Thymus (tissue), 11 donors: ENCODE measurements around the gene PXT1. TPM values are rescaled to one million over a fixed set of nuclear protein-coding genes. Genes with fewer than 3 reads are reported as not detected.
A peak's percentile ranks its signal among the peaks of the same experiment; 100 is the strongest.

ENCODE experiments used
- DNase-seq, 9 donors: peaks; one replicate each; pipeline ENCODE4 v3.0.0-alpha.2; 2013; ENCODE audit warnings: low spot score in 9 of 9, low read depth in 6 of 9, missing footprints in 1 of 9
- H3K27ac ChIP-seq, 2 donors: one replicate each; pipeline ENCODE4 v1.5.1; 2013; ENCODE audit warnings: control low read depth in 1 of 2, low read depth in 1 of 2, low read length in 1 of 2, mild to moderate bottlenecking in 1 of 2, moderate library complexity in 1 of 2
- H3K27me3 ChIP-seq, 2 donors: one replicate each; pipeline ENCODE4 v1.5.1; 2013; ENCODE audit warnings: low read length in 1 of 2; ENCODE audit not compliant: control insufficient read depth in 2 of 2, insufficient read depth in 1 of 2
- H3K36me3 ChIP-seq, 2 donors: one replicate each; pipeline ENCODE4 v1.5.1; 2013; ENCODE audit warnings: low read length in 1 of 2, mild to moderate bottlenecking in 1 of 2, moderate library complexity in 1 of 2; ENCODE audit not compliant: control insufficient read depth in 2 of 2, insufficient read depth in 2 of 2
- H3K4me1 ChIP-seq, 2 donors: one replicate each; pipeline ENCODE4 v1.5.1; 2013; ENCODE audit warnings: low read length in 2 of 2; ENCODE audit not compliant: control insufficient read depth in 2 of 2, insufficient read depth in 2 of 2
- H3K4me3 ChIP-seq, 2 donors: one replicate each; pipeline ENCODE4 v1.5.1; 2013; ENCODE audit warnings: low read length in 2 of 2, control low read depth in 1 of 2, mild to moderate bottlenecking in 1 of 2
- H3K9me3 ChIP-seq, 2 donors: one replicate each; pipeline ENCODE4 v1.5.1; 2013; ENCODE audit warnings: low read length in 1 of 2, mild to moderate bottlenecking in 1 of 2; ENCODE audit not compliant: control insufficient read depth in 2 of 2, insufficient read depth in 1 of 2
- whole genome bisulfite sequencing: extraction: QIAGEN DNeasy Blood & Tissue Kit; methylation state at CpG from one replicate; pipeline ENCODE4 v1.1.7; 2013; 5-methylcytosine and 5-hydroxymethylcytosine counted together
- polyA plus RNA-seq: library from polyadenylated mRNA; stranded (reverse); fragments of 200-250 nt; gene quantifications from one replicate; pipeline ENCODE4 v1.2.3, GENCODE V29; 2013
- total RNA-seq: library from RNA; stranded (reverse); fragments of 120-200 nt; gene quantifications from one replicate; pipeline ENCODE4 v1.2.4, GENCODE V29; 2013
- donor health status: healthy.

PXT1 gene
- total and polyA plus RNA-seq, 2 donors, result 0.05 TPM

DNA sequence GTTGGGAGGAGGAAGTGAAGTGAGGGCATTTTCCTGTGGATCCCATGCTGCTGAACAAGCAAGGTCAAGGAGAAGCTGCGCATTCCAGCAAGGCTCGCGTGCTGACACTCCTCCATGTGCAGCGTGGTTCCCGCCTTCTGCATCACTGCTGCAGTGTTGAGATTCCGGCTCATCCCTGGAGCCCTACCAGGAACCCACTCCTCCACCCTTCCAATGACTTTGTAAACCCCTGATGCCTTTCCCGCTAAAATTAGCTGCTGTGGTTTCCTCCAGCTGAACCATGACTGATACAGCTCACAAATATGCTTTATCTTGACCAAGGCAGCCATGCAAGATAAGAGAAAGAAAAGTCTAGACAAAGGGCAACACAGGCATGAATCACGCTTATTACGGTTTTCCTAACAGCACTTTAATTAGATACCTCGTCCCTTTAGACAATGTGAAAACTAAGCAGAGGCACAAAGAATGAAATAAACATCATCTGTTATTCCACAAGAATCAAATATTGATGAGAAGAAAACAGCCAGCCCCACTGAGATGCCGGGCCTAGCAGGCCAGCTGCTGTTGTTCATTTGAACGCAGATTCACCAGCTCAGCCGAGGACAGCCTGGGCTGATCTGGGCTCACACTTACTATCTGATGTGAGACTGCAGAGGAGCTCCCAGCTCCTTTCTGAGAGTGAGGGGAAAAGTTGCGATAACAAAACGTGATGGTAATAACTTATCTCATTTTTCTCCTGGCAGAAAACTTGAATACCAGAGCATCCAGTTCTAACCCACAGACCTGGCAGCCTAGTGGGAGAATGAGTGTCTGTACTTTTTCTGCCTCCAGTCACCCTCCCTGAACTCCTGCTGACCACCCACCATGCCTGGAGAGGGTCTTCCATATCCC lies 91.7 kb downstream of the PXT1 start:
- no peak for DNase-seq
- peaks cover 0 to 14% of the 10 kb centered on the region in 2 donors for H3K4me1 ChIP-seq
- no peaks in the 10 kb centered on the region for H3K27me3 ChIP-seq
- no peak overlapping the region for H3K27ac ChIP-seq
- H3K9me3 ChIP-seq, result no peaks in the 10 kb centered on the region
- no peak overlapping the region for H3K4me3 ChIP-seq
- no peaks in the 10 kb centered on the region for H3K36me3 ChIP-seq
- WGBS, result 81% methylated on average over 15 of the region's 15 CpGs

DNA sequence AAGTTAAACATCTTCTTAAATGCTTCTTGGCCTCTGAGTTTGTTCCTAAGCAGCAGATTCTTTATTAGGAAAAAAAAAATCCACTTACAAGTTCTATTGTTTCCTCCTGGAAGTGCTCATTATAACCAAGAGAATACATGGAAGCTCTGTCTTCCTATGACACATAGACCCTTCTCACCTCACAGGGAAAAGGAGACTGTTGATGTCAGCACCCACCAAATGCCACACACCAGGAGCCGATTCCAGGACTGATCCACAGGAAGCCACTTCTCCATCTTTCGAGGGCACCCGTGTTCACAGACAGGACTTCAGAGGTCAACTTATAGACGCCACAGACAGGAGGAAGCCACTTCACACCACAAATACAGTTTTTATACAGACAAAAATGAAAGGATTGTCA lies 92.6 kb downstream of the PXT1 start:
- Histone ChIP-seq H3K27ac (no peak overlapping the region), H3K36me3 (no peaks in the 10 kb centered on the region), H3K27me3 (no peaks in the 10 kb centered on the region), H3K9me3 (no peaks in the 10 kb centered on the region), H3K4me1 (peaks cover 0 to 14% of the 10 kb centered on the region in 2 donors), H3K4me3 (no peak overlapping the region)
- DNase-seq, result no peak
- WGBS, result 38% methylated on average over 4 of the region's 4 CpGs

DNA sequence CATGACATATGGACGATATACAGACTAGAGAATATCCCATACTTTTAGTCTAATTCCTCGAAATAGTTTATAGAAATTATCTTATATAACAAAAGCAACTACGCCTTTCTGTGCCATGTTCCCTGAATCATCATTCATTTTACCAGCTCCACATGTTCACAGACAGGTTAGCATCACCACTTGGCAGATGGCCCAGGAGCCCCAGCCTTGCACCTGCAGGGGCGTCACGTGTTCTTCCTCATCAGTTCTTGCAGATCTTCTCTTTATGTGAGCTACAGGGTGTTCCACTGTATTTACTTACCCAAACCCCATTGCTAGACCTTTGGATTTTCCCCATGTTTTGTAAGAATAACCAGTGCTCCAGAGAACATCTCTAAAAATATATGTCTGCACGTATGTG lies 93.4 kb downstream of the PXT1 start:
- 31% methylated on average over 6 of the region's 6 CpGs for WGBS
- DNase-seq, result peak; percentile 27 to 83 (median 58)

DNA sequence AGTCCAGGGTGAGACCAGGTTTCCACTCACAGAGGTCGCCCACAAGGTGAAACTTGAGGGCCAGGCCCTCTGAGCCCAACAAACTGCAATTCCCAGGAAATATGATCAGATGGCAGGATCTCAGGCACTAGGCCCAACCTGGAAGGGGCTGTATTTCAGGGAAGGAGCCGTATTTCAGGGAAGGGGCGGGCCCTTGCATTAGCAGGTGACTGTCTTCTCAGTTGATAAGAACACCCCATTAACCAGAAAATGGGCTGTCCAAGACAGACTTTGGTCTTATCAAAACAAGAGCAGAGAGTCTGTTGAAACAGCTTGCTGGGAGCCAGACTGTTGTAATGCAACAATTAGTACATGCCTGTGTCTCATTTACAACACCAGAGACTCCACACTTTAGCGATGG lies 95.0 kb downstream of the PXT1 start:
- Histone ChIP-seq H3K27me3 (no peaks in the 10 kb centered on the region), H3K27ac (no peak overlapping the region), H3K4me1 (peaks cover 0 to 14% of the 10 kb centered on the region in 2 donors), H3K4me3 (no peak overlapping the region), H3K9me3 (no peaks in the 10 kb centered on the region), H3K36me3 (no peaks in the 10 kb centered on the region)
- no peak for DNase-seq
- WGBS, result 97% methylated on average over 4 of the region's 4 CpGs

More for the DNA sequence above, 93.4 kb downstream of the PXT1 start:
- no peak overlapping the region for H3K4me3 ChIP-seq
- H3K9me3 ChIP-seq, result no peaks in the 10 kb centered on the region
- H3K27me3 ChIP-seq, result no peaks in the 10 kb centered on the region
- no peaks in the 10 kb centered on the region for H3K36me3 ChIP-seq
- peak overlapping the region in 1 of 2 donors; percentile 55 for H3K27ac ChIP-seq
- H3K4me1 ChIP-seq, result peaks cover 0 to 14% of the 10 kb centered on the region in 2 donors

DNA sequence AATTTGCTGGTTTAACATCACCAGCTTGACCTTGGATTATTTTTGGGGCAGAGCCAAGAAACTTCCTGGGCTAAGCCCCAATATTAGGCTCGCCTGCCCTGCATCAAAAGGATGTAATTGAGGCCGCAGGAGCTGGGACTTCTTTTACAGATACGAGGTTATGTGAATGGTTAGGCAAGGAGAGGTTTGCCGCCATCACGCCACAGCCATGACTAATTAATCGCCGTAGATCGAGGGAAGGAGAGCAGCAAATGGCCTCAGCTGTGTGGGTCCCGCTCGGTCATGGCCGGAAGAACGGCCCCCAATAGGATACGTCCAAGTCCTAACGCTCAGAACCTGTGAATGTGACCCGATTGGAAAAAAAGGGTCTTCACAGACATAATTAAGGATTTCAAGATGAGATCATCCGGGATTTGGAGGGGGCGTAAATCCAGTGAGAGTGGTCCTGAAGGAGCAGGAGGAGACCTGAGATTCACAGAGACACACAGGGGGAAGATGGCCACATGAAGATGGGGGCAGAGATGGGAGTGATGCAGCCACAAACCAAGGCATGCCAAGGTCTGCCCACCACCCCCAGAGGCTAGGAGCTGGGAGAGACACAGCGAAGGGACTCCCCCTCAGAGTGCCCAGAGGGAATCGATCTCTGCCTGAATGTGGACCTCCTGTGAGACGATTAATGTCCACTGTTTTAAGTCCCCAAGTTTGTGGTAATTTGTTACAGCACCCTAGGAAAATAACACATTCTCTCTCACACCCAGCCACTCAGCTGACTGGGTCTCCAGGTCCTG lies 96.0 kb downstream of the PXT1 start:
- H3K4me3 ChIP-seq, result no peak overlapping the region
- no peaks in the 10 kb centered on the region for H3K9me3 ChIP-seq
- WGBS, result 94% methylated on average over 20 of the region's 20 CpGs
- H3K27ac ChIP-seq, result no peak overlapping the region
- DNase-seq, result no peak
- H3K36me3 ChIP-seq, result no peaks in the 10 kb centered on the region
- H3K4me1 ChIP-seq, result peaks cover 0 to 14% of the 10 kb centered on the region in 2 donors
- peaks cover 0 to 3% of the 10 kb centered on the region in 2 donors for H3K27me3 ChIP-seq

DNA sequence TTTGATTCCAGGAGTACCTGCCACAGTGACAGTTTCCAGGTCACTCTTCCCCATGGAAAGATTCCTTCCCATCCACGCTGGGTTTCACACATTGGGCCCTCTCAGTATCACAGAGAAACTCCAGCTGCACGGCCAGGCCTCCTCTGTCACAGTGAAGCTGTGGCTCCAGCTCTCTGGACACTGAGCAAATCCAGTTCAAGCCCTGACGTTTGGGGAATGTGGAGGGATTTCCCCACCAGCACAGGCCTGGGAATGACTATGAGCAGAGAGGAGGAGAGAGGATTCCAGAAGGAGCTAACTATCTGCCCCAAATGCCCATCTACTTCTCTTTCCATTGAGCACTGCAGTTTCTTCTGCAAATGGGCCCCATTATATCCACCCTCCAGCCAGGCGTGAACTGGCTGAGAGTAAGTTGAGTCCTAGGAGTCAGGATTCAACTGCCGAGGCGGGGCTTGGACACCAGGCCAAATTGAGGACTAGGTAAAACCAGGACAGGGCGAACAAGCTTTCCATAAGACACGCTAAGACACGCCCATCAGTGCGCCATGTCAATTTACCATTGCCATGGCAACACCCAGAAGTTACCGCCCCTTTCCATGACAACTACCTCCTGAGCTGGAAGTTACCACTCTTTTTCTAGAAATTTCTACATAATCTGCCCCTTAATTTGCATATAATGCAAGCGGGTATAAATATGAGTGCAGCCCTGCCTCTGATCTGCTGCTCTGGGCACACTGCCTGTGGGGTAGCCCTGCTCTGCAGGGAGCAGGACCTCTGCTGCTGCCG lies 96.8 kb downstream of the PXT1 start:
- Histone ChIP-seq H3K36me3 (no peaks in the 10 kb centered on the region), H3K4me3 (no peak overlapping the region), H3K4me1 (peaks cover 0 to 17% of the 10 kb centered on the region in 2 donors), H3K27me3 (peaks cover 0 to 9% of the 10 kb centered on the region in 2 donors), H3K27ac (no peak overlapping the region), H3K9me3 (no peaks in the 10 kb centered on the region)
- no peak for DNase-seq
- 95% methylated on average over 13 of the region's 13 CpGs for WGBS

DNA sequence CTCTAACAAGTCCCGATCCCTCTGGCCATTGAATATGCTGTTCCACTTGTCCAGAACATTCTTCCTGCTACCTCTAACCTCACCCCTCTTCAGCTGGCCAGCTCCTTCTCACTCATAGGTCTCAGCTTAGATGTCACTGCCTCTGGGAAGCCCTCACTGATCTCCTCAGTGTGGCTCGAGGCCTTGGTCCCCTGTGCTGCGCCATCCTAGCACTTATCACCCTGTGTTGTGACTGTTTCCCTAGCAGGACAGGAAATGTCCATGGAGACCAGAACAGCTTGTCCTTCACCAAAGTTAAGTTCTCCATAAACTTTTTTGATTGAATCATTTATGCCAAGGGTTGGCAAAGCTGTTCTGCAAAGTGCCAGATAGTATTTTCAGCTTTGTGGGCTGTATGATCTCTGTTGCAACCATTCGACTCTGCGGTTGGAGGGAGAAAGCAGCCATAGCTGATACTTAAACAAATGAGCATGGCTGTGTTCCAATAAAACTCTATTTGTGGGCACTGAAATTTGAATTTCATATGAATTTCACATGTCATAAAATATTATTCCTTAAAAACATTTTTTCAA lies 99.5 kb downstream of the PXT1 start:
- Histone ChIP-seq H3K9me3 (no peaks in the 10 kb centered on the region), H3K36me3 (no peaks in the 10 kb centered on the region), H3K4me1 (peaks cover 0 to 7% of the 10 kb centered on the region in 2 donors), H3K27ac (no peak overlapping the region), H3K4me3 (no peak overlapping the region), H3K27me3 (peaks cover 0 to 28% of the 10 kb centered on the region in 2 donors)
- no peak for DNase-seq
- 77% methylated on average over 5 of the region's 5 CpGs for WGBS

DNA sequence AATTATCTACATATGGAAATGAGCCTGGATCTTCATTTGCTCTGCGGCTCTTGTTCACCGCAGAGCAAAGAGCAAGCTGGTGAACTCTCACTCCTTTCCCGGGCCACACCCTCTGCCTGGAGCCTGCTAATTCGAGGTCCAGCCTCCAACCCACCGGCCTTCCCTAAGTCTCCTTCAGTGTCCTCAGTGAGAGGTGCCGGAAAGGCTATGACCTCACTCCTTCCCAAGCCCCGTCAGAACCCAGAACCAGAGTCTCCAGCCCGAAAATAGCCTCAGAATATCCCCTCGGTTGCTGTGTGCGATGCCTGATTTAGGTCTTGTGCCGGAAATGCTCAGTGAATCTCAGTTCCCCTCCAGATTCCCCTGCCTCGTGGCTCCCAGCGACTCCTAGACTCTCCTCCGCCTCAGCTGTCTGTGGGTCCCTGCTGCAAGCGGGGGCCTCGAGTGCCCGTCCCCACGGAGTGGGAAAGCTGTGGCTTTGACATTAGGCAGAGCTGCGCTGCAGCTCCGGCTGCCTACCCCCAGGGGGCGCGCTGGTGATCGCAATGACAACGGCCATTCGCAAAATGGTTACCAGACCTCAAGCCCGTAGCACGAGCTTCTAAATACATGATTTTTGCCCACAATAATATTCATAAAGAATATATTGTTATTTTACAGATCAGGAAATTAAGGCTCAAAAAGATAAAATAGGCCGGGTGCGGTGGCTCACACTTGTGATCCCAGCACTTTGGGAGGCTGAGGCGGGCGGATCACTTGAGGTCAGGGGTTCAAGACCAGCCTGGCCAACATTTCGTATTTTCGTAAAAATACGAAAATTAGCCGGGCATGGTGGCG lies 101.8 kb downstream of the PXT1 start:
- Histone ChIP-seq H3K27me3 (peaks cover 0 to 34% of the 10 kb centered on the region in 2 donors), H3K27ac (no peak overlapping the region), H3K36me3 (no peaks in the 10 kb centered on the region), H3K9me3 (no peaks in the 10 kb centered on the region), H3K4me3 (no peak overlapping the region), H3K4me1 (peaks cover 0 to 7% of the 10 kb centered on the region in 2 donors)
- WGBS, result 28% methylated on average over 36 of the region's 36 CpGs
- peak in 7 of 9 donors; percentile 27 to 65 (median 47) for DNase-seq
